IMR-90 (cell line): Measurements from ENCODE around the gene THBS4. TPM values are rescaled to one million over a fixed set of nuclear protein-coding genes. Genes with fewer than 3 reads are reported as not detected.

Experiments used
- ATAC-seq: fragments of 200-7000 bp; cut with Tn5 transposase; 2 replicates; pipeline ENCODE4 v1.9.1; 2020; ENCODE audit warnings: low read depth, mild to moderate bottlenecking, moderate library complexity
- BruUV-seq: library from RNA; stranded (reverse); fragments of 400-500 nt; replicated peaks from 2 replicates; lab custom pipeline; 2021; lab: Mats Ljungman, UMichigan
- CTCF ChIA-PET: fragments of 300-600 bp; formaldehyde crosslinking; extraction: SDS; loops from one replicate; lab custom pipeline; 2021; ENCODE audit warnings: antibody characterized with exemption; lab: Yijun Ruan, JAX
- POLR2A ChIA-PET: fragments of 300-600 bp; sonication (Branson Sonifier 250); formaldehyde crosslinking; loops from one replicate; lab custom pipeline; 2022; ENCODE audit warnings: antibody characterized with exemption; ENCODE audit not compliant: unreplicated experiment; lab: Charles Lee
- DNase-seq: peaks from one replicate; pipeline ENCODE4 v3.0.0; 2013
- H2AFZ ChIP-seq: replicated peaks from 2 replicates; pipeline ENCODE3; 2013; ENCODE audit warnings: low read length, mild to moderate bottlenecking; ENCODE audit not compliant: poor library complexity
- H2AK5ac ChIP-seq: 2 replicates; pipeline ENCODE4 v1.6.1; 2013; ENCODE audit warnings: low read depth, low read length, inconsistent platforms
- H2AK9ac ChIP-seq: replicated peaks from 2 replicates; pipeline ENCODE3; 2013; ENCODE audit warnings: mild to moderate bottlenecking, low read depth, low read length, moderate library complexity; ENCODE audit not compliant: poor library complexity
- H2BK120ac ChIP-seq: 2 replicates; pipeline ENCODE4 v1.6.1; 2013; ENCODE audit warnings: low read depth, low read length, inconsistent platforms
- H2BK15ac ChIP-seq: 3 replicates; pipeline ENCODE4 v1.6.1; 2013; ENCODE audit warnings: low read depth, low read length, inconsistent platforms
- H2BK20ac ChIP-seq: 2 replicates; pipeline ENCODE4 v1.6.1; 2013; ENCODE audit warnings: low read depth, mild to moderate bottlenecking, inconsistent platforms, low read length, moderate library complexity
- H2BK5ac ChIP-seq: 2 replicates; pipeline ENCODE4 v1.6.1; 2013; ENCODE audit warnings: mild to moderate bottlenecking, low read depth, low read length, inconsistent platforms; ENCODE audit not compliant: poor library complexity, severe bottlenecking
- H3K14ac ChIP-seq: replicated peaks from 2 replicates; pipeline ENCODE4 v1.6.1; 2013; ENCODE audit warnings: low read depth, low read length, inconsistent platforms
- H3K18ac ChIP-seq: 2 replicates; pipeline ENCODE4 v1.6.1; 2013; ENCODE audit warnings: low read depth, low read length, control low read depth
- H3K23ac ChIP-seq: 2 replicates; pipeline ENCODE4 v1.6.1; 2013; ENCODE audit warnings: low read depth, low read length, inconsistent platforms
- H3K27ac ChIP-seq: 2 replicates; pipeline ENCODE4 v1.5.1; 2013; ENCODE audit warnings: mild to moderate bottlenecking, control low read depth, low read length; ENCODE audit not compliant: insufficient read depth
- H3K27me3 ChIP-seq: 2 replicates; pipeline ENCODE4 v1.6.1; 2013; ENCODE audit warnings: low read length; ENCODE audit not compliant: control insufficient read depth, insufficient read depth
- H3K36me3 ChIP-seq: 2 replicates; pipeline ENCODE4 v1.6.1; 2013; ENCODE audit warnings: low read length, mixed read lengths; ENCODE audit not compliant: control insufficient read depth, insufficient read depth
- H3K4ac ChIP-seq: 2 replicates; pipeline ENCODE4 v1.6.1; 2013; ENCODE audit warnings: low read depth, low read length, inconsistent platforms
- H3K4me1 ChIP-seq: 2 replicates; pipeline ENCODE4 v1.6.1; 2013; ENCODE audit warnings: low read length, mixed read lengths; ENCODE audit not compliant: control insufficient read depth, insufficient read depth
- H3K4me2 ChIP-seq: 2 replicates; pipeline ENCODE4 v1.6.1; 2013; ENCODE audit warnings: low read depth, mild to moderate bottlenecking, control low read depth, low read length, moderate library complexity
- H3K4me3 ChIP-seq: 2 replicates; pipeline ENCODE4 v1.5.1; 2013; ENCODE audit warnings: low read depth, mild to moderate bottlenecking, control low read depth, low read length, moderate library complexity; ENCODE audit not compliant: insufficient read depth
- H3K56ac ChIP-seq: 2 replicates; pipeline ENCODE4 v1.6.1; 2013; ENCODE audit warnings: low read length, inconsistent platforms; ENCODE audit not compliant: insufficient read depth; ENCODE audit errors: extremely low read depth
- H3K79me1 ChIP-seq, 2 experiments: 2 replicates each; pipeline ENCODE4 v1.6.1; 2013; ENCODE audit warnings: low read length in 2 of 2, inconsistent platforms in 1 of 2, low read depth in 1 of 2
- H3K9ac ChIP-seq: 2 replicates; pipeline ENCODE4 v1.6.1; 2013; ENCODE audit warnings: low read depth, low read length, control low read depth
- H3K9me1 ChIP-seq: 2 replicates; pipeline ENCODE4 v1.6.1; 2013; ENCODE audit warnings: low read length, inconsistent platforms; ENCODE audit not compliant: insufficient read depth
- H3K9me3 ChIP-seq: 2 replicates; pipeline ENCODE4 v1.6.1; 2013; ENCODE audit warnings: low read length; ENCODE audit not compliant: control insufficient read depth, insufficient read depth
- H4K20me1 ChIP-seq: 2 replicates; pipeline ENCODE4 v1.6.1; 2013; ENCODE audit warnings: low read length, inconsistent platforms; ENCODE audit not compliant: insufficient read depth
- H4K5ac ChIP-seq: 2 replicates; pipeline ENCODE4 v1.6.1; 2013; ENCODE audit warnings: mild to moderate bottlenecking, low read depth, low read length, control low read depth
- H4K8ac ChIP-seq, 2 experiments: 2 replicates each; pipeline ENCODE4 v1.6.1; 2013; ENCODE audit warnings: low read depth in 2 of 2, low read length in 2 of 2, control low read depth in 1 of 2, inconsistent platforms in 1 of 2
- H4K91ac ChIP-seq: 2 replicates; pipeline ENCODE4 v1.6.1; 2013; ENCODE audit warnings: low read depth, low read length, inconsistent platforms; ENCODE audit not compliant: insufficient read depth
- BHLHE40 ChIP-seq: fragments of 150-350 bp; IDR thresholded peaks from 2 replicates; pipeline ENCODE4 v1.6.1; 2016; ENCODE audit warnings: mild to moderate bottlenecking, low read depth, low read length
- CEBPB ChIP-seq: IDR thresholded peaks from 2 replicates; pipeline ENCODE4 v1.6.1; 2012; ENCODE audit warnings: low read depth, low read length, improper control_type of control experiment
- FOS ChIP-seq: fragments of 150-350 bp; IDR thresholded peaks from 2 replicates; pipeline ENCODE4 v1.6.1; 2016; ENCODE audit warnings: low read depth, low read length
- MAZ ChIP-seq: IDR thresholded peaks from 2 replicates; pipeline ENCODE4 v1.6.1; 2012; ENCODE audit warnings: low read depth, mild to moderate bottlenecking, low read length, improper control_type of control experiment, moderate library complexity, borderline replicate concordance
- MXI1 ChIP-seq: IDR thresholded peaks from 2 replicates; pipeline ENCODE4 v1.6.1; 2012; ENCODE audit warnings: low read depth, mild to moderate bottlenecking, low read length, moderate library complexity, borderline replicate concordance
- NFE2L2 ChIP-seq: fragments of 150-350 bp; IDR thresholded peaks from 2 replicates; pipeline ENCODE4 v1.6.1; 2016; ENCODE audit warnings: low read depth, mild to moderate bottlenecking, low read length
- POLR2A ChIP-seq: IDR thresholded peaks from 2 replicates; pipeline ENCODE4 v1.6.1; 2012; ENCODE audit warnings: mild to moderate bottlenecking, low read depth, low read length
- RCOR1 ChIP-seq: IDR thresholded peaks from 2 replicates; pipeline ENCODE4 v1.6.1; 2012; ENCODE audit warnings: mild to moderate bottlenecking, low read length, improper control_type of control experiment; ENCODE audit not compliant: insufficient replicate concordance
- WGBS, 2 experiments: methylation state at CpG; one replicate each; pipeline versions ENCODE4 v1.1.5 to v1.1.7; 2013; ENCODE audit warnings: missing lambda C conversion rate in 2 of 2; ENCODE audit not compliant: insufficient read length in 1 of 2; ENCODE audit errors: extremely low coverage in 2 of 2; 5-methylcytosine and 5-hydroxymethylcytosine counted together
- dilution Hi-C: fragments of 300-500 bp; cut with HindIII; formaldehyde crosslinking; loops from one replicate; pipeline ENCODE4 v1.14.3; 2018; ENCODE audit warnings: low sequenced_read_pairs; ENCODE audit not compliant: unreplicated experiment
- in situ Hi-C: fragments of 300-500 bp; cut with MboI; formaldehyde crosslinking; loops from 3 replicates; pipeline ENCODE4 v1.14.3; 2019; ENCODE audit warnings: low sequenced_read_pairs, inconsistent platforms, mixed read lengths
- intact Hi-C: fragments of 100-400 bp; cut with micrococcal nuclease; formaldehyde crosslinking; loops from 2 replicates; pipeline ENCODE4 v1.10.0; 2022
- polyA plus RNA-seq, 3 experiments: library from polyadenylated mRNA; depleted of rRNA; stranded (reverse); fragments of >200 nt; gene quantifications; 2 replicates each; pipeline ENCODE4 v1.2.3, GENCODE V29; 2012; ENCODE audit warnings: low replicate concordance in 1 of 3
- total RNA-seq: library from RNA; depleted of rRNA; stranded (reverse); fragments of >200 nt; gene quantifications from 2 replicates; pipeline ENCODE4 v1.2.3, GENCODE V29; 2012
- TF ChIP-seq, protein P1 (sequence below): fragments of 150-350 bp; IDR thresholded peaks from 2 replicates; pipeline ENCODE4 v1.6.1; 2017; ENCODE audit warnings: mild to moderate bottlenecking, antibody characterized with exemption, low read length, low read depth

Gene THBS4
- total and polyA plus RNA-seq, 2 of the 4 experiments (the other 2 are of a cell fraction), result 0.90 to 0.92 TPM

DNA sequence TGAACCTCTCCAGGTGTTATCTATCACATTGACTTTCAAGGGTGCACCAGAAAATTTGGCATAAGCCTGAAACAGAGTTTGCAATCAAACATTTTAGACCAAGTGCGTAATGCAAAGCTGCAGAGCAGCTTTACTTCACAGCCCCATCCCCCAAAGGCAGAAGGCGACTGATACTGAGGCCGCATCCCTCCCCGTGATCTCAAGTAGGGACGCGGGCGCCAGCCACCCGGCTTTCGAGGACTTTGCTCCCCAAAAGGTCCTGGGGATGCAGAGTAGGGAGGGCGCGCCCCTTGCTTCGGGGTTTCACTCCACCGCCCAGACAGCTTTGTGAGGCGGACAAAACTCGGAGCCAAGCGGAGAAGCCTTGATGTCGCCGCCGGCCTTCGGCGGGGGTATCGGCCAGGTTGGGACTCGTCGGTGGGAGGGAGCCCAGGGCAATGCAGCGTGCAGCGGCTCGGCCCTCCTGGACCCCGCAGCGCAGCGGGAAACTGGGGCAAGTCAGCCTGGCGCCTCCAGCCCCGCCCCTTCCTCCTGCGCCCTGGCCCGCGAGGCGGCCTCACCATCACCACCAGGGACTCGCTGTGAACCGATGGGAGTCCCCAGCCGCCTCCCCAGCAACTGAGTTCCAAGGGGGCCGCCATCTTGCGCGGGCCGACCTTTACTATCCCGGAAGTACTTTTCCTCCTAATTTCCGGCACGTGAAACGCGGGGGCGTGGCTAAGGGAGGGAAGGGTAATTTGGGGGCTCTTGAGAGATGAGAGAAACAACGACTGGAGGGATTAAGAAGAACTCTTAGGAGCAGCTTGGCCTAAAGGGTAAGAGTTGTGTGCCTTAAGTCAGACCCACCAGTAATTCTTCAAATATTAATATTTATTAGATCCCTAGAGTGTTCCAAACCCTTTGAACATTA lies 44.3 kb upstream of the THBS4 start, which contains the start of gene MTX3:
Gene MTX3 (minus strand): TSS at position 665 of the 910 bp plus-strand sequence. CDS start 24 bp downstream, at position 641.
- peaks cover 15 to 21% of the 10 kb centered on the region in 2 experiments for H3K79me1 ChIP-seq
- ATAC-seq (peak; percentile 94), DNase-seq (peak; percentile 73)
- intact Hi-C loops (no loop called here), dilution Hi-C loops (no loop called here), in situ Hi-C loops (no loop called here)
- no peak within 1 kb of the TSS for H2BK20ac ChIP-seq
- H2BK15ac ChIP-seq, result peak within 1 kb of the TSS; percentile 49; the same call in 1 of the 3 replicates
- peak within 1 kb of the TSS; percentile 85 for H3K4ac ChIP-seq
- peak within 1 kb of the TSS; percentile 95 to 100 for H4K8ac ChIP-seq
- peak within 1 kb of the TSS; percentile 95 for H3K4me2 ChIP-seq
- peak within 1 kb of the TSS; percentile 64 for H2BK5ac ChIP-seq
- H3K9ac ChIP-seq, result peak within 1 kb of the TSS; percentile 81
- H3K4me1 ChIP-seq, result peaks cover 4% of the 10 kb centered on the region
- peak within 1 kb of the TSS; percentile 35; the same call in 1 of the 2 replicates for H2BK120ac ChIP-seq
- 0% methylated on average over 14 of the region's 50 CpGs; no CpG with 5 or more reads in 1 of the 2 experiments for WGBS, 2 experiments
- peak within 1 kb of the TSS; percentile 89 for H3K4me3 ChIP-seq
- H3K23ac ChIP-seq, result peak within 1 kb of the TSS; percentile 69
- H4K20me1 ChIP-seq, result no peaks in the 10 kb centered on the region
- CTCF ChIA-PET, result interaction anchor here (0.5 to 0.6 kb wide), 2 partner anchors 48 to 92 kb away, joined by 3 read pairs; no protein-coding TSS in a partner anchor
- peak within 1 kb of the TSS; percentile 83 for H3K56ac ChIP-seq
- peaks cover 3% of the 10 kb centered on the region; the same call in 1 of the 2 replicates for H3K9me1 ChIP-seq
- POLR2A ChIA-PET, result interaction anchor here (0.7 kb wide), 2 partner anchors 14 to 98 kb away, joined by 3 to 4 read pairs; no protein-coding TSS in a partner anchor
- H4K91ac ChIP-seq, result peak within 1 kb of the TSS; percentile 82
- peak within 1 kb of the TSS; percentile 89 for H2AK9ac ChIP-seq
- H3K27me3 ChIP-seq, result no peaks in the 10 kb centered on the region
- H4K5ac ChIP-seq, result peak within 1 kb of the TSS; percentile 100
- H3K14ac ChIP-seq, result peak within 1 kb of the TSS; percentile 83
- no TSS peak for BruUV-seq
- peak within 1 kb of the TSS; percentile 31 for H3K18ac ChIP-seq
- H3K36me3 ChIP-seq, result peaks cover 12% of the 10 kb centered on the region
- H2AK5ac ChIP-seq, result peak within 1 kb of the TSS; percentile 83; the same call in 1 of the 2 replicates
- H3K9me3 ChIP-seq, result no peaks in the 10 kb centered on the region
- TF ChIP-seq MAZ (0 out of 2 replicates have a peak, but pooled peaks have one; percentile 12), CEBPB (no peak), MXI1 (peak; percentile 42; the same call in 1 of the 2 replicates), RCOR1 (no peak), FOS (no peak), POLR2A (peak; percentile 56; the same call in 1 of the 2 replicates), NFE2L2 (no peak), BHLHE40 (peak; percentile 91)
- TF ChIP-seq, protein P1, sequence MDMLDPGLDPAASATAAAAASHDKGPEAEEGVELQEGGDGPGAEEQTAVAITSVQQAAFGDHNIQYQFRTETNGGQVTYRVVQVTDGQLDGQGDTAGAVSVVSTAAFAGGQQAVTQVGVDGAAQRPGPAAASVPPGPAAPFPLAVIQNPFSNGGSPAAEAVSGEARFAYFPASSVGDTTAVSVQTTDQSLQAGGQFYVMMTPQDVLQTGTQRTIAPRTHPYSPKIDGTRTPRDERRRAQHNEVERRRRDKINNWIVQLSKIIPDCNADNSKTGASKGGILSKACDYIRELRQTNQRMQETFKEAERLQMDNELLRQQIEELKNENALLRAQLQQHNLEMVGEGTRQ, result peak; percentile 77
- peak within 1 kb of the TSS; percentile 97 for H2AFZ ChIP-seq
- H3K27ac ChIP-seq, result peak within 1 kb of the TSS; percentile 70
